ENCODE data around the gene DPPA4.
A peak's percentile ranks its signal among the peaks of the same experiment; 100 is the strongest.

The DPPA4 gene

GRCh38 chr3:109338322-109338721 is 976 bp upstream of the DPPA4 start:
- no peak overlapping the region for H2BK12ac ChIP-seq (ENCODE audit: low read length)
- H2BK120ac ChIP-seq (ENCODE audit: insufficient read depth, low read length, poor library complexity), result no peak overlapping the region
- H3K4ac ChIP-seq (ENCODE audit: low read depth, low read length), result no peak overlapping the region
- no peak overlapping the region for H3K4me2 ChIP-seq (ENCODE audit: low read length)
- H2AK5ac ChIP-seq (ENCODE audit: low read length), result no peak overlapping the region
- no peak overlapping the region for H4K91ac ChIP-seq (ENCODE audit: low read depth, low read length)
- no peak overlapping the region for H3K18ac ChIP-seq (ENCODE audit: low read length)
- no peak overlapping the region for H4K12ac ChIP-seq (ENCODE audit: low read depth, low read length)
- WGBS (ENCODE audit: extremely low coverage, insufficient coverage, insufficient read length), result no CpG with 5 or more reads among the region's 4 CpGs
- no peak overlapping the region for H3K4me3 ChIP-seq (ENCODE audit: low read depth, low read length)
- H4K8ac ChIP-seq (ENCODE audit: low read depth, low read length), result peak overlapping the region; percentile 19
- H3K79me1 ChIP-seq (ENCODE audit: low read length), result peaks cover 4% of the 10 kb centered on the region
- H2BK5ac ChIP-seq (ENCODE audit: low read depth, low read length, poor library complexity), result no peak overlapping the region
- H3K36me3 ChIP-seq (ENCODE audit: control insufficient read depth in 1 of 2, insufficient read depth in 2 of 2, low read length in 2 of 2), result peaks cover 0 to 2% of the 10 kb centered on the region in 2 experiments
- H3K23ac ChIP-seq (ENCODE audit: low read length), result no peak overlapping the region
- H3K14ac ChIP-seq (ENCODE audit: low read length), result no peak overlapping the region
- H2AFZ ChIP-seq (ENCODE audit: insufficient read depth, low read length, poor library complexity), result no peak overlapping the region
- peaks cover 0 to 5% of the 10 kb centered on the region in 2 experiments for H3K4me1 ChIP-seq (ENCODE audit: control insufficient read depth in 1 of 2, insufficient read depth in 2 of 2, low read length in 2 of 2)
- peaks cover 5% of the 10 kb centered on the region for H3K79me2 ChIP-seq (ENCODE audit: control insufficient read depth, insufficient read depth, low read length, poor library complexity)
- DNase-seq, result no peak
- H3K9ac ChIP-seq (ENCODE audit: low read length), result no peak overlapping the region
- H3K27me3 ChIP-seq (ENCODE audit: insufficient read depth, low read length), result no peaks in the 10 kb centered on the region
- no peak overlapping the region for H3K27ac ChIP-seq (ENCODE audit: low read depth, low read length)
- no peaks in the 10 kb centered on the region for H3K9me3 ChIP-seq (ENCODE audit: insufficient read depth, low read depth, low read length)

DNA sequence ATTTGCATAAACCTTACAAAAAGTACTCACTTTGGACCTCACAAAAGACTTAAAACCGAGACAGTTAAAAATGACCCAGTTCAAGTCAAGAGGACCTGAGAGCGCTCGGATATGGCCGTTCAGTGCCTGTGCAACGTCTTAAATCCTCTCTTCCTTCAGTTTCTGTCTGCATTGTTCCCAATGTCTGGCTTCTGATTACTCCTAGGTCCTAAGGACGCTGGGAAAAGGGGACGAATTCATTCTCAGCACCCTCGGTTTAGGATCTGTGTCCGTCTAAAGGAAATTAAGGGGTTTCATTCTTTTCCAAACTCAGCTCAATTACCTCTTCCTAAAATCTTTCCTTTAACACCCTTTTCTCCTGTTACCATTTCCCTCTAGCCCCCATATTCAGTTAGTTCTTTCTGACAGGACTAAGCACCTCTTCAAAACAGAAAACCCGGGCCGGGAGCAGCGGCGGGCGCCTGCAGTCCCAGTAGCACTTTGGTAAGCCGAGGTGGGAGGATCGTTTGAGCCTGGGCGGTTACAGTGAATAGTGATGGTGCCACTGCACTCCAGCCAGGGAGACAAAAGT is 970 bp downstream of the DPPA4 start:
- Histone ChIP-seq H3K4me1 (ENCODE audit: control insufficient read depth in 1 of 2, insufficient read depth in 2 of 2, low read length in 2 of 2) (peaks cover 0 to 5% of the 10 kb centered on the region in 2 experiments), H3K18ac (ENCODE audit: low read length) (peak overlapping the region; percentile 71), H3K27me3 (ENCODE audit: insufficient read depth, low read length) (no peaks in the 10 kb centered on the region), H3K4ac (ENCODE audit: low read depth, low read length) (peak overlapping the region; percentile 91), H3K14ac (ENCODE audit: low read length) (peak overlapping the region; percentile 70), H3K4me2 (ENCODE audit: low read length) (peak overlapping the region; percentile 60), H3K9ac (ENCODE audit: low read length) (peak overlapping the region; percentile 78), H3K23ac (ENCODE audit: low read length) (no peak overlapping the region), H3K79me1 (ENCODE audit: low read length) (peaks cover 4% of the 10 kb centered on the region), H3K4me3 (ENCODE audit: low read depth, low read length) (peak overlapping the region; percentile 75), H3K9me3 (ENCODE audit: insufficient read depth, low read depth, low read length) (no peaks in the 10 kb centered on the region), H4K8ac (ENCODE audit: low read depth, low read length) (no peak overlapping the region), H4K91ac (ENCODE audit: low read depth, low read length) (peak overlapping the region; percentile 62), H4K12ac (ENCODE audit: low read depth, low read length) (peak overlapping the region; percentile 77), H2BK5ac (ENCODE audit: low read depth, low read length, poor library complexity) (no peak overlapping the region), H2AK5ac (ENCODE audit: low read length) (no peak overlapping the region), H2AFZ (ENCODE audit: insufficient read depth, low read length, poor library complexity) (peak overlapping the region; percentile 73), H3K27ac (ENCODE audit: low read depth, low read length) (peak overlapping the region; percentile 82), H3K79me2 (ENCODE audit: control insufficient read depth, insufficient read depth, low read length, poor library complexity) (peaks cover 5% of the 10 kb centered on the region), H2BK12ac (ENCODE audit: low read length) (no peak overlapping the region), H2BK120ac (ENCODE audit: insufficient read depth, low read length, poor library complexity) (no peak overlapping the region), H3K36me3 (ENCODE audit: control insufficient read depth in 1 of 2, insufficient read depth in 2 of 2, low read length in 2 of 2) (peaks cover 12 to 15% of the 10 kb centered on the region in 2 experiments)
- no CpG with 5 or more reads among the region's 17 CpGs for WGBS (ENCODE audit: extremely low coverage, insufficient coverage, insufficient read length)
- peak in 1 of 2 donors; percentile 68 for DNase-seq

- Histone ChIP-seq H3K14ac (ENCODE audit: low read length) (no peak overlapping the region), H2BK5ac (ENCODE audit: low read depth, low read length, poor library complexity) (no peak overlapping the region), H4K8ac (ENCODE audit: low read depth, low read length) (no peak overlapping the region), H3K23ac (ENCODE audit: low read length) (no peak overlapping the region), H4K12ac (ENCODE audit: low read depth, low read length) (no peak overlapping the region), H3K4me2 (ENCODE audit: low read length) (no peak overlapping the region), H3K9me3 (ENCODE audit: insufficient read depth, low read depth, low read length) (no peaks in the 10 kb centered on the region), H3K36me3 (ENCODE audit: control insufficient read depth in 1 of 2, insufficient read depth in 2 of 2, low read length in 2 of 2) (peaks cover 20 to 24% of the 10 kb centered on the region in 2 experiments), H3K18ac (ENCODE audit: low read length) (no peak overlapping the region), H4K91ac (ENCODE audit: low read depth, low read length) (no peak overlapping the region), H3K4ac (ENCODE audit: low read depth, low read length) (no peak overlapping the region), H2AK5ac (ENCODE audit: low read length) (no peak overlapping the region), H3K4me1 (ENCODE audit: control insufficient read depth in 1 of 2, insufficient read depth in 2 of 2, low read length in 2 of 2) (peaks cover 0 to 5% of the 10 kb centered on the region in 2 experiments), H3K27me3 (ENCODE audit: insufficient read depth, low read length) (no peaks in the 10 kb centered on the region), H2AFZ (ENCODE audit: insufficient read depth, low read length, poor library complexity) (no peak overlapping the region), H3K9ac (ENCODE audit: low read length) (no peak overlapping the region), H2BK120ac (ENCODE audit: insufficient read depth, low read length, poor library complexity) (no peak overlapping the region), H3K4me3 (ENCODE audit: low read depth, low read length) (no peak overlapping the region), H3K27ac (ENCODE audit: low read depth, low read length) (no peak overlapping the region), H3K79me1 (ENCODE audit: low read length) (peaks cover 4% of the 10 kb centered on the region), H3K79me2 (ENCODE audit: control insufficient read depth, insufficient read depth, low read length, poor library complexity) (peaks cover 5% of the 10 kb centered on the region), H2BK12ac (ENCODE audit: low read length) (no peak overlapping the region)
- DNase-seq, result no peak
- no CpG with 5 or more reads among the region's 1 CpG for WGBS (ENCODE audit: extremely low coverage, insufficient coverage, insufficient read length)
These were observed 2.8 kb downstream of the DPPA4 start for GRCh38 chr3:109334572-109334971.

DNA sequence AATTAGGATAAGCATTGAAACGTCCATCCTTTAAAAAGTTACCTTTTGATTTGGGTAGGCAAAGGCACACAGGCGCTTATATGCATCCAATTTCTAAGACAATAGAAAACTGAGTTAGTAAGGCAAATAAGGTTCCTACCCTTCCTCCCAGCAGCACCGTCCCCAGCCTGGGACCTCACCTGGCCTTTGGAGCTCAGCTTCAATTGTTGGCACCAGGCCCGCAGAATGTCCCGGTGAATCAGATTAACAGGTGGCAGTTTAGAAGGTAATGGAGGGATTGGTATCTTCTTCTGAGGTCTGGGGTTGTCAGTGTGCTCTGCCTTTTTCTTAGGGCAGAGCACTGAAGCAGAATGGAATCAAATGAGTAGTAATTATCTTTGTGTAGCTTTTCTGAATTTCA is 5.7 kb downstream of the DPPA4 start:
- Histone ChIP-seq H3K18ac (ENCODE audit: low read length) (no peak overlapping the region), H2AK5ac (ENCODE audit: low read length) (no peak overlapping the region), H2AFZ (ENCODE audit: insufficient read depth, low read length, poor library complexity) (no peak overlapping the region), H2BK120ac (ENCODE audit: insufficient read depth, low read length, poor library complexity) (no peak overlapping the region), H3K9me3 (ENCODE audit: insufficient read depth, low read depth, low read length) (no peaks in the 10 kb centered on the region), H3K79me2 (ENCODE audit: control insufficient read depth, insufficient read depth, low read length, poor library complexity) (peaks cover 3% of the 10 kb centered on the region), H3K4me1 (ENCODE audit: control insufficient read depth in 1 of 2, insufficient read depth in 2 of 2, low read length in 2 of 2) (peaks cover 0 to 5% of the 10 kb centered on the region in 2 experiments), H4K91ac (ENCODE audit: low read depth, low read length) (no peak overlapping the region), H3K14ac (ENCODE audit: low read length) (no peak overlapping the region), H3K27ac (ENCODE audit: low read depth, low read length) (no peak overlapping the region), H3K27me3 (ENCODE audit: insufficient read depth, low read length) (no peaks in the 10 kb centered on the region), H4K8ac (ENCODE audit: low read depth, low read length) (no peak overlapping the region), H3K79me1 (ENCODE audit: low read length) (peaks cover 2% of the 10 kb centered on the region), H3K36me3 (ENCODE audit: control insufficient read depth in 1 of 2, insufficient read depth in 2 of 2, low read length in 2 of 2) (peaks cover 32 to 37% of the 10 kb centered on the region in 2 experiments), H3K23ac (ENCODE audit: low read length) (no peak overlapping the region), H2BK12ac (ENCODE audit: low read length) (no peak overlapping the region), H3K9ac (ENCODE audit: low read length) (no peak overlapping the region), H3K4ac (ENCODE audit: low read depth, low read length) (no peak overlapping the region), H4K12ac (ENCODE audit: low read depth, low read length) (no peak overlapping the region), H3K4me3 (ENCODE audit: low read depth, low read length) (no peak overlapping the region), H3K4me2 (ENCODE audit: low read length) (no peak overlapping the region), H2BK5ac (ENCODE audit: low read depth, low read length, poor library complexity) (no peak overlapping the region)
- DNase-seq, result no peak
- no CpG with 5 or more reads among the region's 5 CpGs for WGBS (ENCODE audit: extremely low coverage, insufficient coverage, insufficient read length)
